Stimulated activated effector memory CD8-positive, alpha-beta T cell treated with anti-CD3 and anti-CD28 coated beads, Interleukin-12 subunit alpha, Interleukin-12 subunit beta, amount 100 ng/mL, for 72 hours (primary cell): Measurements from ENCODE around the gene MMP14.
"Not testable (repeated sequence)": the region's sequence is repeated elsewhere in the genome, so short reads cannot be mapped to it uniquely, and the experiment has no call there.

Source experiments
- ATAC-seq: fragments of 150-1000 bp; cut with Tn5 transposase; 2 replicates; pipeline ENCODE4 v1.10.0; 2021
- DNase-seq, 2 donors: peaks; one replicate each; pipeline ENCODE4 v3.0.0; 2021 to 2022; ENCODE audit warnings: low spot score in 2 of 2
- H3K27ac Mint-ChIP-seq: one replicate; pipeline ENCODE4 v1.8.0; 2022; ENCODE audit warnings: mild to moderate bottlenecking, mixed read lengths
- H3K36me3 Mint-ChIP-seq: one replicate; pipeline ENCODE4 v1.8.0; 2022; ENCODE audit warnings: mild to moderate bottlenecking, mixed read lengths
- H3K4me1 Mint-ChIP-seq: one replicate; pipeline ENCODE4 v1.8.0; 2022; ENCODE audit warnings: mixed read lengths
- H3K4me3 Mint-ChIP-seq: one replicate; pipeline ENCODE4 v1.8.0; 2022; ENCODE audit warnings: mild to moderate bottlenecking, mixed read lengths
- H3K9me3 Mint-ChIP-seq: one replicate; pipeline ENCODE4 v1.8.0; 2022; ENCODE audit warnings: mixed read lengths

Gene MMP14

GRCh38 chr14:22829076-22829660 lies 7.2 kb upstream of the MMP14 start:
- not testable (repeated sequence) for H3K9me3 Mint-ChIP-seq

GRCh38 chr14:22829661-22830442 lies 6.5 kb upstream of the MMP14 start, which contains the start of gene MRPL52:
Gene MRPL52, plus strand, starts transcription at chr14:22829887. Its CDS starts 26 bp downstream, at chr14:22829913.
- peak; percentile 59 to 88 for DNase-seq
- Mint-ChIP-seq H3K27ac (peak within 1 kb of the TSS; percentile 94), H3K4me3 (peak within 1 kb of the TSS; percentile 94), H3K36me3 (peaks cover 47% of the 10 kb centered on the region), H3K9me3 (no peaks in the 10 kb centered on the region), H3K4me1 (peaks cover 18% of the 10 kb centered on the region)
- peak; percentile 96 for ATAC-seq

More at GRCh38 chr14:22829076-22829660, 7.2 kb upstream of the MMP14 start:
- peak; percentile 2 for ATAC-seq
- peak overlapping the region; percentile 94 for H3K4me3 Mint-ChIP-seq
- H3K27ac Mint-ChIP-seq = peak overlapping the region; percentile 94
- peaks cover 18% of the 10 kb centered on the region for H3K4me1 Mint-ChIP-seq
- peaks cover 40% of the 10 kb centered on the region for H3K36me3 Mint-ChIP-seq
- not testable (repeated sequence) for DNase-seq

GRCh38 chr14:22830443-22831010 lies 5.9 kb upstream of the MMP14 start:
- ATAC-seq (peak; percentile 2), DNase-seq (no peak)
- H3K9me3 Mint-ChIP-seq = no peaks in the 10 kb centered on the region
- H3K27ac Mint-ChIP-seq = peak overlapping the region; percentile 94
- H3K36me3 Mint-ChIP-seq = peaks cover 54% of the 10 kb centered on the region
- H3K4me3 Mint-ChIP-seq = peak overlapping the region; percentile 94
- peaks cover 18% of the 10 kb centered on the region for H3K4me1 Mint-ChIP-seq

- no peak overlapping the region for H3K27ac Mint-ChIP-seq
Observed at GRCh38 chr14:22835505-22835904, 880 bp upstream of the MMP14 start.

GRCh38 chr14:22837114-22837749 lies 847 bp downstream of the MMP14 start:
- Mint-ChIP-seq H3K9me3 (no peaks in the 10 kb centered on the region), H3K4me1 (peaks cover 11% of the 10 kb centered on the region), H3K36me3 (peaks cover 36% of the 10 kb centered on the region), H3K4me3 (peak overlapping the region; percentile 44), H3K27ac (no peak overlapping the region)
- no peak for DNase-seq
- no peak for ATAC-seq

More at GRCh38 chr14:22835505-22835904, 880 bp upstream of the MMP14 start:
- Mint-ChIP-seq H3K36me3 (peaks cover 53% of the 10 kb centered on the region), H3K4me3 (no peak overlapping the region), H3K4me1 (peaks cover 16% of the 10 kb centered on the region), H3K9me3 (no peaks in the 10 kb centered on the region)
- DNase-seq = no peak
- ATAC-seq = no peak

- Mint-ChIP-seq H3K4me1 (peaks cover 11% of the 10 kb centered on the region), H3K9me3 (no peaks in the 10 kb centered on the region), H3K36me3 (peaks cover 29% of the 10 kb centered on the region), H3K27ac (no peak overlapping the region), H3K4me3 (peak overlapping the region; percentile 44)
- no peak for ATAC-seq
- DNase-seq = no peak
Observed at GRCh38 chr14:22837750-22838538, 1.6 kb downstream of the MMP14 start.

- Mint-ChIP-seq H3K4me1 (peaks cover 11% of the 10 kb centered on the region), H3K4me3 (no peak overlapping the region), H3K9me3 (no peaks in the 10 kb centered on the region), H3K27ac (no peak overlapping the region), H3K36me3 (peaks cover 22% of the 10 kb centered on the region)
- DNase-seq = no peak
- ATAC-seq = no peak
Observed at GRCh38 chr14:22838631-22839041, 2.3 kb downstream of the MMP14 start.

GRCh38 chr14:22839159-22839779 lies 2.9 kb downstream of the MMP14 start:
- Mint-ChIP-seq H3K4me3 (no peak overlapping the region), H3K36me3 (peaks cover 16% of the 10 kb centered on the region), H3K4me1 (peaks cover 11% of the 10 kb centered on the region), H3K27ac (no peak overlapping the region), H3K9me3 (no peaks in the 10 kb centered on the region)
- DNase-seq (no peak), ATAC-seq (no peak)

GRCh38 chr14:22841311-22841710 lies 4.9 kb downstream of the MMP14 start:
- Mint-ChIP-seq H3K9me3 (no peaks in the 10 kb centered on the region), H3K36me3 (no peaks in the 10 kb centered on the region), H3K27ac (no peak overlapping the region), H3K4me1 (peaks cover 11% of the 10 kb centered on the region), H3K4me3 (no peak overlapping the region)
- ATAC-seq = no peak
- DNase-seq = no peak

GRCh38 chr14:22841769-22842168 lies 5.4 kb downstream of the MMP14 start:
- H3K9me3 Mint-ChIP-seq = no peaks in the 10 kb centered on the region
- ATAC-seq (no peak), DNase-seq (no peak)
- no peak overlapping the region for H3K4me3 Mint-ChIP-seq
- no peaks in the 10 kb centered on the region for H3K36me3 Mint-ChIP-seq
- H3K27ac Mint-ChIP-seq = no peak overlapping the region
- H3K4me1 Mint-ChIP-seq = peaks cover 11% of the 10 kb centered on the region

GRCh38 chr14:22842211-22843122 lies 6.1 kb downstream of the MMP14 start:
- DNase-seq (no peak), ATAC-seq (no peak)
- no peak overlapping the region for H3K4me3 Mint-ChIP-seq
- no peaks in the 10 kb centered on the region for H3K36me3 Mint-ChIP-seq
- H3K27ac Mint-ChIP-seq = no peak overlapping the region
- peaks cover 5% of the 10 kb centered on the region for H3K4me1 Mint-ChIP-seq
- no peaks in the 10 kb centered on the region for H3K9me3 Mint-ChIP-seq

GRCh38 chr14:22843123-22843925 lies 6.9 kb downstream of the MMP14 start:
- Mint-ChIP-seq H3K36me3 (no peaks in the 10 kb centered on the region), H3K4me1 (peaks cover 5% of the 10 kb centered on the region), H3K9me3 (no peaks in the 10 kb centered on the region), H3K27ac (no peak overlapping the region), H3K4me3 (no peak overlapping the region)
- ATAC-seq (no peak), DNase-seq (no peak)
